GM23338 (cell line): ENCODE results near the gene AQP9. TPM values are rescaled to one million over a fixed set of nuclear protein-coding genes. Genes with fewer than 3 reads are reported as not detected.

Experiments used
- ATAC-seq: fragments of 200-7000 bp; cut with Tn5 transposase; 3 replicates; pipeline ENCODE4 v1.9.1; 2020
- DNase-seq: peaks from one replicate; pipeline ENCODE4 v3.0.0-alpha.2; 2015; ENCODE audit warnings: low spot score
- H2AFZ ChIP-seq: fragments of 200-600 bp; sonication (generic); 2 replicates; pipeline ENCODE4 v1.8.0; 2016; ENCODE audit warnings: antibody characterized with exemption, mild to moderate bottlenecking, moderate library complexity
- H3F3A ChIP-seq: fragments of 200-600 bp; sonication (generic); replicated peaks from 2 replicates; pipeline ENCODE4 v1.8.0; 2017; ENCODE audit warnings: antibody characterized with exemption, mixed run types, low read depth
- H3K27ac ChIP-seq: fragments of 200-600 bp; sonication (generic); 2 replicates; pipeline ENCODE4 v1.6.1; 2016; ENCODE audit warnings: low read depth
- H3K27me3 ChIP-seq: fragments of 200-600 bp; sonication (generic); 2 replicates; pipeline ENCODE4 v1.8.0; 2016; ENCODE audit warnings: mild to moderate bottlenecking, mixed run types, moderate library complexity; ENCODE audit not compliant: insufficient read depth
- H3K36me3 ChIP-seq: fragments of 200-600 bp; sonication (generic); 2 replicates; pipeline ENCODE4 v1.8.0; 2016; ENCODE audit warnings: mild to moderate bottlenecking; ENCODE audit not compliant: insufficient read depth
- H3K4me1 ChIP-seq: fragments of 200-600 bp; sonication (generic); 2 replicates; pipeline ENCODE4 v1.8.0; 2016; ENCODE audit warnings: mild to moderate bottlenecking, moderate library complexity; ENCODE audit not compliant: insufficient read depth
- H3K4me2 ChIP-seq: fragments of 200-600 bp; sonication (generic); 2 replicates; pipeline ENCODE4 v1.7.1; 2017; ENCODE audit warnings: mixed run types
- H3K4me3 ChIP-seq: fragments of 200-600 bp; sonication (generic); 2 replicates; pipeline ENCODE4 v1.6.1; 2016; ENCODE audit warnings: mixed run types
- H3K79me2 ChIP-seq: fragments of 200-600 bp; sonication (generic); replicated peaks from 2 replicates; pipeline ENCODE4 v1.8.0; 2017; ENCODE audit warnings: mild to moderate bottlenecking; ENCODE audit not compliant: insufficient read depth
- H3K9me2 ChIP-seq: fragments of 200-600 bp; sonication (generic); 2 replicates; pipeline ENCODE4 v1.8.0; 2017; ENCODE audit not compliant: insufficient read depth
- H4K20me1 ChIP-seq: fragments of 200-600 bp; sonication (generic); replicated peaks from 2 replicates; pipeline ENCODE4 v1.8.0; 2017; ENCODE audit warnings: mild to moderate bottlenecking; ENCODE audit not compliant: insufficient read depth
- H3K27ac Mint-ChIP-seq: 2 replicates; pipeline ENCODE4 v1.8.0; 2020; ENCODE audit warnings: inconsistent platforms, mild to moderate bottlenecking, moderate library complexity, mixed read lengths
- H3K27me3 Mint-ChIP-seq: 3 replicates; pipeline ENCODE4 v1.8.0; 2022; ENCODE audit warnings: low read depth, mild to moderate bottlenecking, moderate library complexity, mixed read lengths, inconsistent platforms; ENCODE audit not compliant: insufficient read depth, poor library complexity
- H3K36me3 Mint-ChIP-seq: 3 replicates; pipeline ENCODE4 v1.8.0; 2021; ENCODE audit warnings: low read depth, mild to moderate bottlenecking, inconsistent platforms, moderate library complexity, mixed read lengths
- H3K4me1 Mint-ChIP-seq: 3 replicates; pipeline ENCODE4 v1.8.0; 2020; ENCODE audit warnings: mild to moderate bottlenecking, inconsistent platforms, mixed read lengths
- H3K4me3 Mint-ChIP-seq: 3 replicates; pipeline ENCODE4 v1.8.0; 2021; ENCODE audit warnings: moderate library complexity, mild to moderate bottlenecking, inconsistent platforms, mixed read lengths
- H3K9me3 Mint-ChIP-seq: 3 replicates; pipeline ENCODE4 v1.8.0; 2020; ENCODE audit warnings: moderate library complexity, mild to moderate bottlenecking, inconsistent platforms, mixed read lengths
- CREB1 ChIP-seq: fragments of 250-450 bp; sonication (Bioruptor Pico); IDR thresholded peaks from 2 replicates; pipeline ENCODE4 v1.5.0; 2020; ENCODE audit warnings: low read depth, mild to moderate bottlenecking, moderate library complexity
- EZH2 ChIP-seq: fragments of 200-600 bp; sonication (generic); IDR thresholded peaks from one replicate; pipeline ENCODE4 v1.8.0; 2017; ENCODE audit warnings: antibody characterized with exemption, mild to moderate bottlenecking, low read depth; ENCODE audit not compliant: unreplicated experiment
- EZH2phosphoT487 ChIP-seq: fragments of 200-600 bp; sonication (generic); IDR thresholded peaks from one replicate; pipeline ENCODE4 v1.8.1; 2018; ENCODE audit warnings: antibody characterized with exemption; ENCODE audit not compliant: unreplicated experiment
- JUNB ChIP-seq: IDR thresholded peaks from one replicate; pipeline ENCODE4 v1.6.1; 2016; ENCODE audit warnings: antibody characterized with exemption; ENCODE audit not compliant: unreplicated experiment
- NANOG ChIP-seq: IDR thresholded peaks from 2 replicates; pipeline ENCODE4 v1.6.1; 2016; ENCODE audit warnings: antibody characterized with exemption, borderline replicate concordance
- POLR2AphosphoS5 ChIP-seq: IDR thresholded peaks from 2 replicates; pipeline ENCODE4 v1.6.1; 2016; ENCODE audit warnings: antibody characterized with exemption, low read depth
- REST ChIP-seq: IDR thresholded peaks from one replicate; pipeline ENCODE4 v1.6.1; 2018; ENCODE audit warnings: antibody characterized with exemption; ENCODE audit not compliant: unreplicated experiment
- STAT1 ChIP-seq: IDR thresholded peaks from one replicate; pipeline ENCODE4 v1.6.1; 2016; ENCODE audit warnings: antibody characterized with exemption; ENCODE audit not compliant: unreplicated experiment
- ZNF114 ChIP-seq: fragments of 250-450 bp; sonication (Bioruptor Pico); IDR thresholded peaks from 2 replicates; pipeline ENCODE4 v1.5.0; 2020; ENCODE audit warnings: mild to moderate bottlenecking, moderate library complexity
- ZNF331 ChIP-seq: fragments of 250-450 bp; sonication (Bioruptor Pico); IDR thresholded peaks from 2 replicates; pipeline ENCODE4 v1.5.0; 2020; ENCODE audit warnings: low read depth, mild to moderate bottlenecking, moderate library complexity
- polyA plus RNA-seq: library from polyadenylated mRNA; unstranded; fragments of >200 nt; fragmentation: Nextera tagmentation; extraction: Ambion mirVana; gene quantifications from 2 replicates; pipeline ENCODE4 v1.2.1, GENCODE V29; 2016
- total RNA-seq: library from RNA; depleted of rRNA; stranded (reverse); fragments of >200 nt; shearing (Covaris generic); gene quantifications from 2 replicates; pipeline ENCODE4 v1.2.3, GENCODE V29; 2014
- TF ChIP-seq, protein P1 (sequence below), 2 experiments: fragments of 200-600 bp in 1 of 2; sonication (generic) in 1 of 2; conservative IDR thresholded peaks; 2 replicates each; pipeline versions ENCODE4 v1.5.1 to v1.6.1; 2016 to 2017; ENCODE audit warnings: antibody characterized with exemption in 2 of 2, low read depth in 2 of 2, mild to moderate bottlenecking in 2 of 2, moderate library complexity in 1 of 2
- TF ChIP-seq, protein P2 (sequence below): fragments of 250-450 bp; sonication (Bioruptor Pico); IDR thresholded peaks from 2 replicates; pipeline ENCODE4 v1.5.0; 2020; ENCODE audit warnings: mild to moderate bottlenecking, moderate library complexity
- TF ChIP-seq, protein P3 (sequence below): IDR thresholded peaks from 2 replicates; pipeline ENCODE4 v1.6.1; 2016; ENCODE audit warnings: antibody characterized with exemption

The AQP9 gene
- total and polyA plus RNA-seq, 2 experiments from 2014 or later = not detected

GRCh38 chr15:58161436-58161930, 23.3 kb downstream of the AQP9 start:
- no peak overlapping the region for H2AFZ ChIP-seq
- Mint-ChIP-seq H3K4me1 (no peaks in the 10 kb centered on the region), H3K9me3 (no peaks in the 10 kb centered on the region), H3K27ac (no peak overlapping the region), H3K27me3 (peaks cover 2% of the 10 kb centered on the region), H3K36me3 (no peaks in the 10 kb centered on the region), H3K4me3 (no peak overlapping the region)
- no peak overlapping the region for H3K27ac ChIP-seq
- TF ChIP-seq ZNF331 (CRISPR knock-in tag) (no peak), POLR2AphosphoS5 (no peak), JUNB (no peak), STAT1 (no peak), EZH2 (no peak), REST (no peak), CREB1 (CRISPR knock-in tag) (no peak), NANOG (no peak), EZH2phosphoT487 (no peak), ZNF114 (CRISPR knock-in tag) (no peak)
- TF ChIP-seq, protein P1, sequence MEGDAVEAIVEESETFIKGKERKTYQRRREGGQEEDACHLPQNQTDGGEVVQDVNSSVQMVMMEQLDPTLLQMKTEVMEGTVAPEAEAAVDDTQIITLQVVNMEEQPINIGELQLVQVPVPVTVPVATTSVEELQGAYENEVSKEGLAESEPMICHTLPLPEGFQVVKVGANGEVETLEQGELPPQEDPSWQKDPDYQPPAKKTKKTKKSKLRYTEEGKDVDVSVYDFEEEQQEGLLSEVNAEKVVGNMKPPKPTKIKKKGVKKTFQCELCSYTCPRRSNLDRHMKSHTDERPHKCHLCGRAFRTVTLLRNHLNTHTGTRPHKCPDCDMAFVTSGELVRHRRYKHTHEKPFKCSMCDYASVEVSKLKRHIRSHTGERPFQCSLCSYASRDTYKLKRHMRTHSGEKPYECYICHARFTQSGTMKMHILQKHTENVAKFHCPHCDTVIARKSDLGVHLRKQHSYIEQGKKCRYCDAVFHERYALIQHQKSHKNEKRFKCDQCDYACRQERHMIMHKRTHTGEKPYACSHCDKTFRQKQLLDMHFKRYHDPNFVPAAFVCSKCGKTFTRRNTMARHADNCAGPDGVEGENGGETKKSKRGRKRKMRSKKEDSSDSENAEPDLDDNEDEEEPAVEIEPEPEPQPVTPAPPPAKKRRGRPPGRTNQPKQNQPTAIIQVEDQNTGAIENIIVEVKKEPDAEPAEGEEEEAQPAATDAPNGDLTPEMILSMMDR (conservative IDR thresholded peaks at IDR 0.05; ENCODE audit: low read depth in 2 of 2) = no peak
- TF ChIP-seq, protein P2, sequence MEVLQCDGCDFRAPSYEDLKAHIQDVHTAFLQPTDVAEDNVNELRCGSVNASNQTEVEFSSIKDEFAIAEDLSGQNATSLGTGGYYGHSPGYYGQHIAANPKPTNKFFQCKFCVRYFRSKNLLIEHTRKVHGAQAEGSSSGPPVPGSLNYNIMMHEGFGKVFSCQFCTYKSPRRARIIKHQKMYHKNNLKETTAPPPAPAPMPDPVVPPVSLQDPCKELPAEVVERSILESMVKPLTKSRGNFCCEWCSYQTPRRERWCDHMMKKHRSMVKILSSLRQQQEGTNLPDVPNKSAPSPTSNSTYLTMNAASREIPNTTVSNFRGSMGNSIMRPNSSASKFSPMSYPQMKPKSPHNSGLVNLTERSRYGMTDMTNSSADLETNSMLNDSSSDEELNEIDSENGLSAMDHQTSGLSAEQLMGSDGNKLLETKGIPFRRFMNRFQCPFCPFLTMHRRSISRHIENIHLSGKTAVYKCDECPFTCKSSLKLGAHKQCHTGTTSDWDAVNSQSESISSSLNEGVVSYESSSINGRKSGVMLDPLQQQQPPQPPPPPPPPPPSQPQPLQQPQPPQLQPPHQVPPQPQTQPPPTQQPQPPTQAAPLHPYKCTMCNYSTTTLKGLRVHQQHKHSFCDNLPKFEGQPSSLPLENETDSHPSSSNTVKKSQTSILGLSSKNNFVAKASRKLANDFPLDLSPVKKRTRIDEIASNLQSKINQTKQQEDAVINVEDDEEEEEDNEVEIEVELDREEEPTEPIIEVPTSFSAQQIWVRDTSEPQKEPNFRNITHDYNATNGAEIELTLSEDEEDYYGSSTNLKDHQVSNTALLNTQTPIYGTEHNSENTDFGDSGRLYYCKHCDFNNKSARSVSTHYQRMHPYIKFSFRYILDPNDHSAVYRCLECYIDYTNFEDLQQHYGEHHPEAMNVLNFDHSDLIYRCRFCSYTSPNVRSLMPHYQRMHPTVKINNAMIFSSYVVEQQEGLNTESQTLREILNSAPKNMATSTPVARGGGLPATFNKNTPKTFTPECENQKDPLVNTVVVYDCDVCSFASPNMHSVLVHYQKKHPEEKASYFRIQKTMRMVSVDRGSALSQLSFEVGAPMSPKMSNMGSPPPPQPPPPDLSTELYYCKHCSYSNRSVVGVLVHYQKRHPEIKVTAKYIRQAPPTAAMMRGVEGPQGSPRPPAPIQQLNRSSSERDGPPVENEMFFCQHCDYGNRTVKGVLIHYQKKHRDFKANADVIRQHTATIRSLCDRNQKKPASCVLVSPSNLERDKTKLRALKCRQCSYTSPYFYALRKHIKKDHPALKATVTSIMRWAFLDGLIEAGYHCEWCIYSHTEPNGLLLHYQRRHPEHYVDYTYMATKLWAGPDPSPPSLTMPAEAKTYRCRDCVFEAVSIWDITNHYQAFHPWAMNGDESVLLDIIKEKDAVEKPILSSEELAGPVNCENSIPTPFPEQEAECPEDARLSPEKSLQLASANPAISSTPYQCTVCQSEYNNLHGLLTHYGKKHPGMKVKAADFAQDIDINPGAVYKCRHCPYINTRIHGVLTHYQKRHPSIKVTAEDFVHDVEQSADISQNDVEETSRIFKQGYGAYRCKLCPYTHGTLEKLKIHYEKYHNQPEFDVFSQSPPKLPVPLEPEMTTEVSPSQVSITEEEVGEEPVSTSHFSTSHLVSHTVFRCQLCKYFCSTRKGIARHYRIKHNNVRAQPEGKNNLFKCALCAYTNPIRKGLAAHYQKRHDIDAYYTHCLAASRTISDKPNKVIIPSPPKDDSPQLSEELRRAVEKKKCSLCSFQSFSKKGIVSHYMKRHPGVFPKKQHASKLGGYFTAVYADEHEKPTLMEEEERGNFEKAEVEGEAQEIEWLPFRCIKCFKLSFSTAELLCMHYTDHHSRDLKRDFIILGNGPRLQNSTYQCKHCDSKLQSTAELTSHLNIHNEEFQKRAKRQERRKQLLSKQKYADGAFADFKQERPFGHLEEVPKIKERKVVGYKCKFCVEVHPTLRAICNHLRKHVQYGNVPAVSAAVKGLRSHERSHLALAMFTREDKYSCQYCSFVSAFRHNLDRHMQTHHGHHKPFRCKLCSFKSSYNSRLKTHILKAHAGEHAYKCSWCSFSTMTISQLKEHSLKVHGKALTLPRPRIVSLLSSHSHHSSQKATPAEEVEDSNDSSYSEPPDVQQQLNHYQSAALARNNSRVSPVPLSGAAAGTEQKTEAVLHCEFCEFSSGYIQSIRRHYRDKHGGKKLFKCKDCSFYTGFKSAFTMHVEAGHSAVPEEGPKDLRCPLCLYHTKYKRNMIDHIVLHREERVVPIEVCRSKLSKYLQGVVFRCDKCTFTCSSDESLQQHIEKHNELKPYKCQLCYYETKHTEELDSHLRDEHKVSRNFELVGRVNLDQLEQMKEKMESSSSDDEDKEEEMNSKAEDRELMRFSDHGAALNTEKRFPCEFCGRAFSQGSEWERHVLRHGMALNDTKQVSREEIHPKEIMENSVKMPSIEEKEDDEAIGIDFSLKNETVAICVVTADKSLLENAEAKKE (CRISPR knock-in tag) = no peak
- TF ChIP-seq, protein P3, sequence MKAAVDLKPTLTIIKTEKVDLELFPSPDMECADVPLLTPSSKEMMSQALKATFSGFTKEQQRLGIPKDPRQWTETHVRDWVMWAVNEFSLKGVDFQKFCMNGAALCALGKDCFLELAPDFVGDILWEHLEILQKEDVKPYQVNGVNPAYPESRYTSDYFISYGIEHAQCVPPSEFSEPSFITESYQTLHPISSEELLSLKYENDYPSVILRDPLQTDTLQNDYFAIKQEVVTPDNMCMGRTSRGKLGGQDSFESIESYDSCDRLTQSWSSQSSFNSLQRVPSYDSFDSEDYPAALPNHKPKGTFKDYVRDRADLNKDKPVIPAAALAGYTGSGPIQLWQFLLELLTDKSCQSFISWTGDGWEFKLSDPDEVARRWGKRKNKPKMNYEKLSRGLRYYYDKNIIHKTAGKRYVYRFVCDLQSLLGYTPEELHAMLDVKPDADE = no peak
- H3K4me3 ChIP-seq = no peak overlapping the region
- H3K4me1 ChIP-seq = no peaks in the 10 kb centered on the region
- no peak overlapping the region for H3K4me2 ChIP-seq
- no peak for ATAC-seq
- H4K20me1 ChIP-seq = no peaks in the 10 kb centered on the region
- H3K79me2 ChIP-seq = no peaks in the 10 kb centered on the region
- no peaks in the 10 kb centered on the region for H3F3A ChIP-seq
- no peaks in the 10 kb centered on the region for H3K27me3 ChIP-seq
- no peak for DNase-seq
- peaks cover 7% of the 10 kb centered on the region; the same call in 1 of the 2 replicates for H3K9me2 ChIP-seq
- no peaks in the 10 kb centered on the region for H3K36me3 ChIP-seq
